Measurements from ENCODE around the gene CCDC92. TPM values are rescaled to one million over a fixed set of nuclear protein-coding genes. Genes with fewer than 3 reads are reported as not detected.

Gene CCDC92
- total RNA-seq, 1 donor from 2014 or later: 55.1 TPM

GRCh38 chr12:123940627-123940966 lies 32.0 kb downstream of the CCDC92 start:
- H3K9me3 Mint-ChIP-seq: no peaks in the 10 kb centered on the region
- DNase-seq (ENCODE audit: low spot score in 2 of 2, unreplicated experiment in 2 of 2): no peak
- no peak overlapping the region for H3K4me3 Mint-ChIP-seq
- no peaks in the 10 kb centered on the region for H3K27me3 Mint-ChIP-seq (ENCODE audit: low read depth)
- no peak overlapping the region for H3K27ac Mint-ChIP-seq
- no peak for TF ChIP-seq CTCF (IDR thresholded peaks at IDR 0.05; ENCODE audit: unreplicated experiment)
- H3K4me1 Mint-ChIP-seq: peaks cover 14% of the 10 kb centered on the region
- H3K36me3 Mint-ChIP-seq: peaks cover 38% of the 10 kb centered on the region

- peaks cover 41% of the 10 kb centered on the region for H3K36me3 Mint-ChIP-seq
- H3K4me3 Mint-ChIP-seq: no peak overlapping the region
- no peaks in the 10 kb centered on the region for H3K9me3 Mint-ChIP-seq
- H3K27me3 Mint-ChIP-seq (ENCODE audit: low read depth): no peaks in the 10 kb centered on the region
- H3K4me1 Mint-ChIP-seq: peaks cover 14% of the 10 kb centered on the region
- TF ChIP-seq CTCF (IDR thresholded peaks at IDR 0.05; ENCODE audit: unreplicated experiment): no peak
- no peak overlapping the region for H3K27ac Mint-ChIP-seq
- DNase-seq (ENCODE audit: low spot score in 2 of 2, unreplicated experiment in 2 of 2): no peak
These were observed 32.7 kb downstream of the CCDC92 start for GRCh38 chr12:123939716-123940626.

GRCh38 chr12:123938679-123939480 lies 33.8 kb downstream of the CCDC92 start:
- Mint-ChIP-seq H3K27ac (peak overlapping the region; percentile 78), H3K36me3 (peaks cover 41% of the 10 kb centered on the region)

DNA sequence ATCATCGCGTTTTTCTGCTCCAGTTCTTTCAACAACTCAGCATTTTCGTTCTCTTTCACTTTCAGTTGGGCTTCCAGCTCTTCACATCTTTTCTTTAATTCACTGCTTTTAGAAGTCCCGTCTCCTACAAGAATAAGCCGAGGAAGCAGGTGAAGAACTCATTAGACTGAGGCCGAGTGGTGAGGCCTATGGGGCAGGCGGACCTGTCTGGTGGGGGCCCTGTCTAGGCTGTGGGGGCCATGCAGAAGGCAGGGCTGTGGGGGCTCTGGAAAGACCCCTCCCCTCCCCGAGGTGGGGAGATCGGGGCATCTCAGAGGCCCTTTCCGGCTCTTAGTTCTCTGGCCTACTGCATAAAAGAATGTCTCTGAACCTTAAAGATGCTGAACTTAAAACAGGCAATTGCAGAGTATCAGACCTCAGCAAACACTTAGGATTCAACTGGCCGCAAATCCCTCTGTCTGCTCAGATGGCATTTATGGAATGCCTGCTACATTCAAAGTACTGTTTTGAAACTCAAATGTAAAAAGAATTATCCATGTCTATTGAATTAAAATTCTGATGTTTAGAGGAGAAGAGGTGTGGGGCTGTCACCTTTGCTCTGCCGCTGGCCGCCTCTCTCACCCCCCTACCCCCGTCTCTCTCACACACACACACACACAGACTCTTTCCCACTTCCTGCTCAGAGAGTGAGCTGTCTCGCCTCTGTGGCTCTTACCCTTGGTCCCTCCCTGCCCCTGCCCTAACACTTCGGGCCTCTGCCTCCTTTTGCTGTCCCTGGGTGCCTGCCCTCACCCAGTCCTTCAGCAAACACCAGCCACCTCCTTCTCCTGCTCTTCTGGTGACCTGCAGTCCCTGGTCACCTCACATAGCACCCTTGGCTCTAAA lies 34.7 kb downstream of the CCDC92 start:
- Mint-ChIP-seq H3K36me3 (peaks cover 48% of the 10 kb centered on the region), H3K27me3 (ENCODE audit: low read depth) (no peaks in the 10 kb centered on the region), H3K4me3 (no peak overlapping the region), H3K4me1 (peaks cover 14% of the 10 kb centered on the region), H3K9me3 (no peaks in the 10 kb centered on the region), H3K27ac (peak overlapping the region; percentile 78)
- no peak for TF ChIP-seq CTCF (IDR thresholded peaks at IDR 0.05; ENCODE audit: unreplicated experiment)
- no peak for DNase-seq (ENCODE audit: low spot score in 2 of 2, unreplicated experiment in 2 of 2)

More at GRCh38 chr12:123938679-123939480, 33.8 kb downstream of the CCDC92 start:
- no peaks in the 10 kb centered on the region for H3K27me3 Mint-ChIP-seq (ENCODE audit: low read depth)
- H3K4me1 Mint-ChIP-seq: peaks cover 14% of the 10 kb centered on the region
- H3K4me3 Mint-ChIP-seq: no peak overlapping the region
- TF ChIP-seq CTCF (IDR thresholded peaks at IDR 0.05; ENCODE audit: unreplicated experiment): no peak
- no peak for DNase-seq (ENCODE audit: low spot score in 2 of 2, unreplicated experiment in 2 of 2)
- H3K9me3 Mint-ChIP-seq: no peaks in the 10 kb centered on the region
